HG03039 (cell line): ENCODE data around the gene SSRP1.
A peak's percentile ranks its signal among the peaks of the same experiment; 100 is the strongest.
"Not testable (repeated sequence)": the region's sequence is repeated elsewhere in the genome, so short reads cannot be mapped to it uniquely, and the experiment has no call there.

Experiments used
- ATAC-seq: cut with Tn5 transposase; IDR thresholded peaks from one replicate; pipeline ENCODE4 v1.9.1; 2021; ENCODE audit warnings: mild to moderate bottlenecking, moderate library complexity; ENCODE audit not compliant: unreplicated experiment

Gene SSRP1

DNA sequence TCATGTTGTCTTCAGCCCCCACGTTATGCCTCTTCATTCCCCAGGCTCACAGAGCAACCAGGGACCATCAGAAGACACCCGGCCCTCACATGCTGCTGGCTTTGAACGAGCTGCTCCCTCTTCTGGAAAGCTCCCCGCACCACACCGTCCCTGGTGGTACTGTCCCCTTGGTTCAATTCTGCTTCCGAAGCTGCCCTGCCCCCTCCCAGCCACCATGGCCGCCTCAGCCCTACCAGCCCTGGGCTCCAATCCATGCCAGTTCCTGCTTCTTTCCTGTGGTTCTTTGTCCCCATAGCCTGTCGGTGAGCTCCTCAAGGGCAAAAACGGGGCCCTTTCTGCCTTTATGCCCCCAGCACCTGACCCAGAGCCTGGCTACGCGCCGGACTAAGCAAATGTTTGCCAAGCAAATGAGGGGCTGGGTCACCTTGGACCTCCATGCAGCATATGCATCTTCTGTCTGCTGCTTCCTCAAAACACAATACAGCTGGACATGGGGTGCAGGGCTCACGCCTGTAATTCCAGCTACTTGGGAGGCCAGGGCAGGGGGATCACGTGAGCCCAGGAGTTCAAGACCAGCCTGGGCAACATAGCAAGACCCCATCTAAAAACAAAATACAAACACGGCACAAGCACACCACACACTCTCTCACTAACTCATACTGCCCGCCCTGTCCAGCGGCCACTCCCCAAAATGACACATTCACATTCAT is 32.3 kb downstream of the SSRP1 start:
- no peak for ATAC-seq

- no peak for ATAC-seq
These were observed 33.2 kb downstream of the SSRP1 start for GRCh38 chr11:57302489-57302888.

DNA sequence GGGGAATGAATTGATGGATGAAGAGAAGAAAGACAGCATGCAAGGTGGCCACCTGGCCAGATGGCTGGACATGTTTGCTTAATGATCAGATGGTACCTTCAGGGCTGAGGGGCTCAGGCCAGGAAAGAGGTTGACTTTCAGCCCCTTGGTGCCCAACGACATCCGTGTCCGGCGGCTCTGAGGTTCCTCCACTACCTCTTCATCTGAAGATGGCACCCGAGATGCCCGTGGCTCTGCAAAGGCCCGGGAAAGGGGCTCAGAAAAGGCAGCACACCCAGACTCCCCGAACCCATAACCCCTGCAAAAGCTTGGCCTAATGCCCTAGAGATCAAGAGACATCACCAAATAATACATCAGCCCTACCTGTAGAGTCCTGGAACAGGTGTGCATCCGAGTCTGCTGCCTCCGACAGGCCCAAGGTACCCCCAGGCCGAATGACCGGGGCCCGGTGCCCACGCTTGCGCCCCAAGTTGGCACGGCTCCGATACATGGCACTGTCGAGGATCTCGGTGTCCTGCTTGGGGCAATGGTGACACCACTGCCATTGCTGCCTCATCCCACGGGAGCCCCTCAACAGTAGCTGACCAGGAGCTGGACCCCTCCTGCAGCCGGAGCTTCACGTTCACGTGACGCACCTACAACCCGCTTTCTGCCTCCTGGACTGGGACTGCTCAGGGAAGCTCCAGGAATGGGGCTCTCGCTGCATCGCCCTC is 33.8 kb downstream of the SSRP1 start:
- no peak for ATAC-seq

DNA sequence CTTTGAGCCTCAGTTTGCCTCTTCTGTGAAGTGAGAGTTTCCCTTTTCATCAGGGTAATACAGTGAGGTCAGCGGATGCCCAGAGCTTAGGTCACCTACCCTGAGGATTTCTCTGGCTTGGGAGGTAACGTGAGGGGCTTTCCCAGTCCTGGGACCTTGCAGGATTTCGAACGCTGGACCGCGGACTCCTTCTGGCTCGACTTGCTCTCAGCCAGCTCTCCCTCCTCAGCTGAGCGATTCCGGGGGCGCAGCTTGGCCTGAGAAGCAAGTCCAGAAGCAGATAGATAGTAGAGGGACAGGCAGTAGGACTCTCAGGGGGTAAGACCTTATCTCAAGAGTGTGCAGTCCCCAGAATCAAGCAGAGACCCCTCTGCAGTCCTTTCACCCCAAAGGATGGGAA is 34.9 kb downstream of the SSRP1 start:
- ATAC-seq: no peak

- no peak for ATAC-seq
These were observed 36.4 kb downstream of the SSRP1 start for GRCh38 chr11:57299150-57299737.

DNA sequence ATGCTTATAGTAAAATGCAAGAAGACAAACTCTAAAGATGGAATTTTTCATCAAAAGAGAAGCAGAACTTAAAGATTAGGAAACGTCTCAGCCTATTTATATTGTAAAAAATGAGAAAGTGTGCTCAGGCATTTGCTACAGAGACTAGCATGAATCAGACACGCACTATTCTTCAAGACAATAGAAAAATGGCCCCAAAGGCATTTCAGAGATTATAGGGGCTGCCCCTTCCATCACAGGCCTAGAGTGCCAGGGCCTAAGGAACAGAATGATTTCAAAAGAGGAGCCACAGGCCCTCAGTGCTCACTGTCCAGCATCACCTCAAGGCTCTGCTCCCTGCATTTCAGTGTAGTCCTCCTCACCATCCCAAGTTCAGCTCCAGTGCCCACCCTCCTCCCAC is 38.5 kb downstream of the SSRP1 start:
- no peak for ATAC-seq

- ATAC-seq: not testable (repeated sequence)
These were observed 39.5 kb downstream of the SSRP1 start for GRCh38 chr11:57296205-57296604.

DNA sequence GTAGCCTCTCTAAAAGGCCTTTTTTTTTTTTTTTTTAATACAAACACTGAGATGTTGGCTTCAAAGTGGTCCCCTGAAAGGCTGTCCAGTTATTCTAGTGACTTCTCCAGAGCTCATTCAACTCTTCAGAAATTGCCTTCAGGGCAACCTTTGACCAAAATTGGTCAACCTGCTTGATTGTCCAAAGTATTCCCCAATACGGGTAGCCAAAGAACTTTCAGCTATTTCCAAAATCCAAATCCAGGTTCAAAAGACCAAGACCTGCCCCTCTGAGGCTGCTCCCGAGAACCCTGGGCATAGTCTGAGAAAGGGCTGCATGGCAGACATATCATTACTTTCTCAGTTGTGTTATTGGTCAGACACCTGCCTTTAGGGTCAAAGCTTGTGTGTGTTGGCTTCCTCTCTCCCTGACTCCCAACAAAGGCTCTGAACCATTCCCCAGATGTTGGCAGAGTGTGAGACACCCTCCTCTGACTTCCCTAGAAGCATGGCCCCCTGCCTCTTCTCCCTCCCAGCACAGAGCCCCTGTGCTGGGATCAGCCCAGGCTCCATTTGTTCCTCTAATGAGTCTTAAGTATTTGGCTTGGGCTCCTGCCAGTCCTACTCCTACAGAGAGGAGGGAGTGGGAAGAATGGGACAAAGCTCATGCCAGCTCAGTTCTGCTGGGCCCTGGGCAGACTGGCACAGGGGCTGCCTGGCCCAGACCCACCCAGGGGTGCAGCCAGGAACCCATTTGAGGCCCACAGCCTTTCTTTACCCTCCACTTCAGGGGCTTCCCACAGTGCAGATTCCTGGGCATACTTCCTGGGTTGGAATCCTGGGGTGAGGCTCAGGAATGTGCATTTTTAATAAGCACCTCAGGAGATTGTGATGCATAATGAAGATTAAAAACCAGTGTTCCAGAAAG is 41.2 kb downstream of the SSRP1 start:
- ATAC-seq: no peak

DNA sequence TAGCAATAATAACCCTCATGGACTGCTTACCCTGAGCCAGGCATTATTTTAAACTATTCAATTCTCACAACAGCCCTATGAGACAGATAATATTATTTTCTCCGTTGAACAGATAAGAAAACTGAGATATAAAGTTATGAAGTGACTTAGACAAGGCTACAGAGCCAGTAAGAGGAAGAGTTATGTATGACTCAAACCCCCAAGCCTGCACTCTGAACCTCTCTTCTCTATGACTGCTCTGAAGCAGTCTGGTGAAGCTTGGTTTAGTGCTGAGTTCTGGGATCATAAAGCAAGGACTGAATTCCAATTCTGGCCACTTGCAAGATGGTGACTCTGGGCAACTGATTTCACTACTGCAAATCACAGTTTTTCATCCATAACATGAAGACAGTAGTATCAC is 45.4 kb downstream of the SSRP1 start:
- no peak for ATAC-seq

DNA sequence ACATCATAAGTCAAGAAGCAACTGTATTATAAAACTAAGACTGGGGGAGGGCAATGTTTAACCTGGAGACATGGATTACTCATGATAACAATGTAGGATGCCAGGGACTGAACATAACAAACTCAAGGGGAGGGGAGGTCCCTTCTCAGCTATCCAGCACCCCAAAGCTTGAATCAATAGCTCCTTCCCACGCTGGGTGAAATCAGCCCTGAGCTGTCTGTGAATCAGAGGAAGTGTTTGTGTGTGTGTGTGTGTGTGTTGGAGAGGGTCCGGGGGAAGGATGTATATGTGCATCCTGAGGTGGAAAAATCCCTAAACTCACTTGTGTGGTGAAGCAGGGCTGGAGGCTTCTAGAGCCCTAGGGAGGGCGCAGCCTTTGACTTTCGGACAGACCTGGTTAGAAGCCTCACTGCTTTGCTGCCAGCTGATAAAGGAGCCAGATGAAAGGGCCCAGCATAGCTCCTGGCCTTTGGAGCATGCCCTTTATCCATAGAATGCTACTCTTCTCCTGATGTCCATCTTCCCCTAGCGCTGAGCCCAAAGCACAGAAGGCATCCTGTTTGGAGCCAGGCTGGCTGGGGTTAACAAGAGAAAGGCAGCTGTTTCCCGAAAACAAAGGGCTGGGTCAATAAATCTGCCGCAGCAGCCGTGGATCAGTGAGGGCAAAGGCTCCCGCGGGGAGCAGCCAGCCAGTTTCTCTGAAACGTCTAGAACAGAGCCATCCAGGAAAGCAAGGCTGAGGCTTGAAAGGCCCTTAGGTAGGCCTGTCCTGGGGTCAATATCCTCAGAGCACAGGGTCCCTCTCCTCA is 46.7 kb downstream of the SSRP1 start:
- ATAC-seq: no peak

GRCh38 chr11:57287884-57288283 is 47.8 kb downstream of the SSRP1 start:
- no peak for ATAC-seq

GRCh38 chr11:57283231-57283990 is 52.3 kb downstream of the SSRP1 start:
- no peak for ATAC-seq

GRCh38 chr11:57281546-57281945 is 54.1 kb downstream of the SSRP1 start:
- ATAC-seq: not testable (repeated sequence)

DNA sequence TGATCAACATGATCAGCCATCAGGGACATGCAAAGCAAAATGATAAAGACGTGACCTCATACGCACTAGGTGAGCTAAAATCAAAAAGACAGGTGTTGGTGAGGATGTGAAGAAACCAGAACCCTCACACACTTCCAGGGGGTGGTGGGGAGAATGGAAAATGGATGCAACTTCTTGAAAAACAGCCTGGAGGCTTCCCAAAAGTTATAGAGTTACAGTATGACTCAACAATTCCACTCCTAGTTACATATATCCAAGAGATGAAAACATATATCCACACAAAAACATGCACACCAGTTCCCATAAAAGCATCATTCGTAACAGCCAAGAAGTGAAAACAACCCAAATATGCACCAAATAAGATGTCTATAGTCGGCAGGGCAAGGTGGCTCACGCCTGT is 56.6 kb downstream of the SSRP1 start:
- ATAC-seq: no peak

GRCh38 chr11:57278721-57279095 is 57.0 kb downstream of the SSRP1 start:
- no peak for ATAC-seq

DNA sequence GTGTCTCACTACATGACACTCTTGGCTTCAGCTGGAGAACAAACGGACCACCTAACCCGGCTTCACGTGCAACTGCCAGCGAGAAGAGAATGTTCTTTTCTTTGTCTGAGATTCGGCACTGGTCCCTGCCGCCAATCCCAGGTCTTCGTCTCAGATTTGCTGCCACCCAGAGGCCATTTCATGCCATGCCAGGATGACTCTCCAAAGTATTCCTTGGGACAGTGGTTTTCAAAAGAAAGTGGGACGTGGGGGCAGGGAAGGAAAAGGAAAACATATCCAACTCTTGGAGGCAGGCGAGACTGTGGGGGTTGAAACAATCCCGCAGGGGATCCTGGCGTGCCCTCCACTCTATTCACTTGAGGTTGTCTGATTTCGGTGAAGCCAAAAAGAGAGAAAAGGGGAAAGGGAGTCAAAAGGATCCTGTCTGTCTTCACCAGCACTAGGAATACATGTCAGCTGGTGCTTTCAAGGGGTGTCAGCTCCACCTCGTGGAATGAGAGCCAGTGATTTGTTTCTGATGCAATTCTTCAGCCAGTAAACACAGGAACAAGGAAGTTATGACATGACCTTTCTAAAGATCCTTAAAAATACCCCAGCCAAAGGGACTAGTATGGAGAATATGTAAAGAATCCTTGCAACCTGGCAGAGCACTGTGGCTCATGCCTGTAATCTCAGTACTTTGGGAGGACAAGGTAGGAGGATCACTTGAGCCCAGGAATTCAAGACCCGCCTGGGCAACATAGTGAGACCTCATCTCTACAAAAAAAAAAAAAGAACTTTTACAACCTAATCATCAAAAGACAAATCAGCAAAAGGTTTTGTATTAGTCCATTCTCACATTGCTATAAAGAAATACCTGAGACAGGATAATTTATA is 57.6 kb downstream of the SSRP1 start:
- ATAC-seq: peak; percentile 66

DNA sequence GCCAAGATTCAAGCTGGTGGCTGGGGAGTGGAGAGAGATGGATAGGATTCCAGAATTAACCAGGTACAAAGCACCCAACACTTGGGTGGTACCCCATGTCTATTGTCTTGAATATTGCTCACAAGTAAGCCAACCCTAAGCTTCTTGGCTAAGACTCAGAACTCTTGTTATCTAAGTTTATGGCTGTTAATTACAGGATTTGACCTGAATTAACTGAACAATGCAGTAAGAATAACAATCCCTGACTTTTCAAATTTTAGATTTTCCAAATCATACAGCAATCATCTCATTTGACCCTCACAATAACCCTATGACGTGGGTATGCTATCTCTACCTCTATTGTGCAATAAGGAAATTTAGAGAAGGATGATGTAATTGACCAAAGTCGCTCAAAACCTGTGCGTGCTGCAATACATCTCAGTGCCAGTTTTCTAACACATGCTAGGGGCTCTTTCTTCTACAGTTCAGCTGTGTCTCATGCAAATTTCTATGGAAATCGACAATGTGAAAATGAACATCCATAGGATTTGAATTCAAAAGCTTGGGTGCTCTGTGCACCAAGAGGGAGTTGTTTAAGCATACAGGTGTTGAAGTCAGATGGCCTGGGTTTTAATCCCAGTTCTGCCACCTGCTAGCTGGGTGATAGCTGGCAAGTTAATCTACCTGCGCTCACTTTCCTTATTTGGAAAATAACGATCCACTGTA is 58.6 kb downstream of the SSRP1 start:
- no peak for ATAC-seq
